ENCODE measurements around the gene CCDC28A.

- TF ChIP-seq CTCF (conservative IDR thresholded peaks at IDR 0.05 in 1 of 2, IDR thresholded peaks at IDR 0.05 in 1 of 2; ENCODE audit: extremely low read depth in 1 of 2, insufficient read depth in 1 of 2, low read depth in 1 of 2, low read length in 2 of 2) (peak; percentile 54 to 64), EZH2 (IDR thresholded peaks at IDR 0.05; ENCODE audit: borderline replicate concordance, low read length) (no peak)
Observed at GRCh38 chr6:138765896-138766655, 7.5 kb upstream of the CCDC28A start.

Measured in mammary epithelial cell (primary cell).